Stimulated activated CD4-positive, alpha-beta T cell treated with anti-CD3 and anti-CD28 coated beads, Interleukin-2, amount 100 ng/mL, for 4 hours (primary cell): ENCODE results near the gene OR4D1.

Experiments
- DNase-seq: peaks from one replicate; pipeline ENCODE4 v3.0.0-alpha.2; 2020; ENCODE audit warnings: low read depth

Gene OR4D1

DNA sequence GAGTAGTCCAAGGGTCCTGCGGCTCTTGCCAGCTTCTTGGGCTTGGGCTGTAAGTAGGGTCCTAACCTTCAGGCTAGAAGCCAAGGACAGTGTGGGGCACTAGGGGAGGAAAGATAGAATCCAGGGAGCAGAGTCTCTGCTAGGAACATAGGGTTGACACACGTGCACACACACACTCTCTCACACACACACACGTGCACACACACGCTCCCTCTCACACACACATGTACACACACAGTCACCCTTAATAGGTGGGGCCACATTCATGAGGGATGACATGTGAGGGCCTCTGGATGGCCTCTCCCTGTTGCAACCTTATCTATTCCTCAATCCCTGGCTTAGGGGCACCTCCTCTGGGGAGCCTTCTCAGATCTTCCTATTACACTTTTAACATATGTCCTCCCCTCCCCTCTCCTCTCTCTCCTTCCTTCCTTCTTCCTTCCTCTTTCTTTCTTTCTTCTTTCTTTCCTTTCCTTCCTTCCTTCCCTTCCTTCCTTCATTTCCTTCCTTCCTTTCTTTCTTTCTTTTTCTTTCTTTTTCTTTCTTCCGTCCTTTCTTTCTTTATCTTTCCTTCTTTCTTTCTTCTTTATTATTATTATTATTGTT is 47.4 kb downstream of the OR4D1 start:
- no peak for DNase-seq

GRCh38 chr17:58196610-58197009 is 48.4 kb downstream of the OR4D1 start:
- no peak for DNase-seq

- peak; percentile 36 for DNase-seq
These were observed 51.9 kb downstream of the OR4D1 start for GRCh38 chr17:58200024-58200633.

GRCh38 chr17:58202859-58203258 is 54.7 kb downstream of the OR4D1 start:
- DNase-seq: no peak

DNA sequence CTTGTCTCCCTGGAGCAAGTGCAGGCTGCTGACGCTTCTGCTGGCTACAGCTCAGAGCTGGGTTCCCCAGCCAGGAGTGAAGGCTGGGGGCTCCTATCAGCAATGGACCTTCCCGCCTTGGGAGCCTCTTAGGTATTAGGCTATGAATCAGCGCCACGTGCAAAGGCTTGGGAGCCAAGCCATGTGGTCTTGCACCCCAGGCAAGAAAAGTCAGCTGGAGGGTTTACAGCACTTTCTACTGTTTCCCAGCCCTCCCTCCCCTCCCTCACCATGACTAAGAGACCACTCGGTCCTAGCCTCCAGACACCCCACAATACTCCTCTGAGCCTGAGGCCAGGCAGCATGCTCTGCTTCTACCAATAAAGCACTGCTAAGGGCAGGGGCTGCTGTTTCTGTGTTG is 56.6 kb downstream of the OR4D1 start:
- DNase-seq: no peak

DNA sequence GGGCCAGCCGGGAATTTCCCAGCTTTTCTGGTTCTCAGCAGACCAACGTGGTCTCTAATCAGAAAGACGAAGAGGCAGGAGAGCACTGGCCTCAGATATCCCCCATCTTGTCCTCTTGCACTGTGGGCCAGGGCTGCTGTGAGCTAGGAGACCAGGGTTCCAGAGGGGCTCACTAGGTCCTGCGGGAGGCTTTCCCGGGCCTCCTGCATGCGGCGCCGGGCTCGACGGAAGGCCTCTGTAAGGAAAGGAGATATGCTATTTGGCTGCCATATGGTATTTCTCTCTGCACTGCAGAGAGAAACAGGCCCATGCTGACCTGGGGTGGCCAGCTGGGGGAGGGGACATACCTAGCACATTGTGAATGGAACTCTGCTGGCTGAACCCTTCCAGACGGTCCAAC is 57.8 kb downstream of the OR4D1 start:
- DNase-seq: no peak

DNA sequence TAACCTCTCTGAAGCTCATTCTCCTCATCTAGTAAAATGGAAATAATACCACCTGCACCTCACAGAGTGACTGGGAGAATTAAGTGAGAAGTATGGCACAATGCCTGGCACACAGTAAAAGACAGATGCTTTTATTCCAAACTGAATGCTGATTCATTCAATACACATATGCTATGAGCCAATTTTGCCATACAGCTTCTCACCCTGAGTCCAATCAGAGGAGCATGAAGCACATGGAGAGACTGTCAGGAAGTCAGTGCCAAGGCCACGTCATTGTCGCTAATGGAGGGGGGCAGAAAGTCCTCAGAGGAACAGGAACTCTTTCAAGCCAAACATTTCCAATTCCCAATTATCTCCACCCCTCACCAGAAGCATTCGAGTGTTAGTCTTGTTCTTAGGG is 59.3 kb downstream of the OR4D1 start:
- no peak for DNase-seq

- no peak for DNase-seq
These were observed 60.2 kb downstream of the OR4D1 start for GRCh38 chr17:58208344-58208743.
